Mammary epithelial cell (primary cell): ENCODE data around the gene ADO.

Experiments used
- CTCF ChIP-seq, 2 donors: IDR thresholded peaks in 1 of 2; conservative IDR thresholded peaks in 1 of 2; 2 replicates each; pipeline ENCODE4 v1.5.1; 2011 to 2012; ENCODE audit warnings: inconsistent platforms in 2 of 2, low read length in 2 of 2, mild to moderate bottlenecking in 2 of 2, control low read depth in 1 of 2, low read depth in 1 of 2; ENCODE audit not compliant: insufficient read depth in 1 of 2; ENCODE audit errors: extremely low read depth in 1 of 2
- EZH2 ChIP-seq: IDR thresholded peaks from 2 replicates; pipeline ENCODE4 v1.6.1; 2012; ENCODE audit warnings: low read length, inconsistent platforms, borderline replicate concordance

GRCh38 chr10:62761115-62761514 lies 43.4 kb upstream of the ADO start:
- TF ChIP-seq CTCF (conservative IDR thresholded peaks at IDR 0.05 in 1 of 2, IDR thresholded peaks at IDR 0.05 in 1 of 2; ENCODE audit: extremely low read depth in 1 of 2, insufficient read depth in 1 of 2, low read depth in 1 of 2, low read length in 2 of 2) (no peak), EZH2 (no peak)
